GM10266 (cell line): ENCODE data around the gene POLA1.
"Not testable (repeated sequence)": the region's sequence is repeated elsewhere in the genome, so short reads cannot be mapped to it uniquely, and the experiment has no call there.

Experiments used
- DNase-seq: peaks from one replicate; pipeline ENCODE4 v3.0.0; 2012; ENCODE audit errors: extremely low spot score
- CTCF ChIP-seq: IDR thresholded peaks from 2 replicates; pipeline ENCODE4 v1.5.1; 2012; ENCODE audit warnings: mild to moderate bottlenecking, low read depth; ENCODE audit not compliant: control insufficient read depth, insufficient read depth; ENCODE audit errors: missing control alignments

POLA1 gene

GRCh38 chrX:24851780-24852179 lies 158.1 kb downstream of the POLA1 start:
- DNase-seq, result no peak
- TF ChIP-seq CTCF, result no peak

GRCh38 chrX:24858004-24858746 lies 164.5 kb downstream of the POLA1 start:
- no peak for TF ChIP-seq CTCF
- DNase-seq, result no peak

- no peak for TF ChIP-seq CTCF
- no peak for DNase-seq
Measured at GRCh38 chrX:24859211-24859841, 165.6 kb downstream of the POLA1 start.

GRCh38 chrX:24860140-24860539 lies 166.4 kb downstream of the POLA1 start:
- no peak for DNase-seq

GRCh38 chrX:24862343-24862742 lies 168.6 kb downstream of the POLA1 start:
- no peak for TF ChIP-seq CTCF
- DNase-seq, result no peak

More at GRCh38 chrX:24860140-24860539, 166.4 kb downstream of the POLA1 start:
- TF ChIP-seq CTCF, result no peak

- not testable (repeated sequence) for DNase-seq
Measured at GRCh38 chrX:24863779-24864178, 170.1 kb downstream of the POLA1 start.

- TF ChIP-seq CTCF, result no peak
- no peak for DNase-seq
Measured at GRCh38 chrX:24870143-24870542, 176.4 kb downstream of the POLA1 start.
